KMS-11 (cell line): Measurements from ENCODE around the gene LINC01488.

Source experiments
- H2AFZ ChIP-seq: fragments of 200-600 bp; sonication (generic); 2 replicates; pipeline ENCODE4 v1.6.1; 2016; ENCODE audit warnings: antibody characterized with exemption, mixed run types, low read depth
- H3K27ac ChIP-seq: fragments of 200-600 bp; sonication (generic); 2 replicates; pipeline ENCODE4 v1.6.1; 2016; ENCODE audit warnings: mild to moderate bottlenecking, mixed run types
- H3K27me3 ChIP-seq: fragments of 200-600 bp; sonication (generic); 2 replicates; pipeline ENCODE4 v1.6.1; 2017; ENCODE audit warnings: mild to moderate bottlenecking, low read depth, mixed run types, moderate library complexity; ENCODE audit not compliant: insufficient read depth
- H3K36me3 ChIP-seq: fragments of 200-600 bp; sonication (generic); 2 replicates; pipeline ENCODE4 v1.6.1; 2017; ENCODE audit warnings: mild to moderate bottlenecking, mixed run types; ENCODE audit not compliant: insufficient read depth
- H3K4me1 ChIP-seq: fragments of 200-600 bp; sonication (generic); 2 replicates; pipeline ENCODE4 v1.6.1; 2016; ENCODE audit warnings: mild to moderate bottlenecking, low read depth, mixed run types; ENCODE audit not compliant: poor library complexity, severe bottlenecking
- H3K4me2 ChIP-seq: fragments of 200-600 bp; sonication (generic); 2 replicates; pipeline ENCODE4 v1.7.0; 2016; ENCODE audit warnings: mild to moderate bottlenecking, mixed run types
- H3K4me3 ChIP-seq: fragments of 200-600 bp; sonication (generic); IDR thresholded peaks from 2 replicates; pipeline ENCODE4 v1.6.1; 2017; ENCODE audit warnings: low read depth, low read length, mixed read lengths; ENCODE audit not compliant: insufficient read depth
- H3K79me2 ChIP-seq: fragments of 200-600 bp; sonication (generic); 2 replicates; pipeline ENCODE4 v1.6.1; 2016; ENCODE audit warnings: low read depth, mixed run types; ENCODE audit not compliant: insufficient read depth
- H3K9ac ChIP-seq: fragments of 200-600 bp; sonication (generic); 2 replicates; pipeline ENCODE4 v1.6.1; 2016; ENCODE audit warnings: mild to moderate bottlenecking, mixed run types
- H4K20me1 ChIP-seq: fragments of 200-600 bp; sonication (generic); 2 replicates; pipeline ENCODE4 v1.6.1; 2016; ENCODE audit warnings: mild to moderate bottlenecking, mixed run types; ENCODE audit not compliant: insufficient read depth
- TF ChIP-seq, protein P1 (sequence below): fragments of 200-600 bp; sonication (generic); conservative IDR thresholded peaks from 2 replicates; pipeline ENCODE4 v1.6.1; 2017; ENCODE audit warnings: low read depth, mild to moderate bottlenecking, antibody characterized with exemption, low read length, moderate library complexity, mixed read lengths

The LINC01488 gene

DNA sequence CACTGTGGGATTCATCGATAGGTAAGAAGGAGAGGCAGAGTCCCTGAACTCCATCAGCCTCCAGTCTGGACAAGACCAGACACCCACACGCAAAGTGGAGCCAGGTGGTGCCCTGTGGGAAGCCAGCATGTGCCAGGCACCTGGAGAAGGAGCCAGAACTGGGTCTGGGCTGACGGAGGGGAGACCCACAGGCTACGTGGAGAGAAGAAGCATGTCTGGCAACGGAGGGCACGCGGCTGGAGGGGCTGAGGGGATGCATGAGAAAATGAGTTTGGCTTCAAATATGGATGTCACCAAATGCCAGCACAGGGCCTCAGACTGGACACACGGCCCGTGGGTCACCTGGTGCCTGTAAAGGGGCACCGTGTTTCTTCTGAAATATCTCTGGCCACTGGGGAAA lies 55.7 kb downstream of the LINC01488 start:
- TF ChIP-seq, protein P1, sequence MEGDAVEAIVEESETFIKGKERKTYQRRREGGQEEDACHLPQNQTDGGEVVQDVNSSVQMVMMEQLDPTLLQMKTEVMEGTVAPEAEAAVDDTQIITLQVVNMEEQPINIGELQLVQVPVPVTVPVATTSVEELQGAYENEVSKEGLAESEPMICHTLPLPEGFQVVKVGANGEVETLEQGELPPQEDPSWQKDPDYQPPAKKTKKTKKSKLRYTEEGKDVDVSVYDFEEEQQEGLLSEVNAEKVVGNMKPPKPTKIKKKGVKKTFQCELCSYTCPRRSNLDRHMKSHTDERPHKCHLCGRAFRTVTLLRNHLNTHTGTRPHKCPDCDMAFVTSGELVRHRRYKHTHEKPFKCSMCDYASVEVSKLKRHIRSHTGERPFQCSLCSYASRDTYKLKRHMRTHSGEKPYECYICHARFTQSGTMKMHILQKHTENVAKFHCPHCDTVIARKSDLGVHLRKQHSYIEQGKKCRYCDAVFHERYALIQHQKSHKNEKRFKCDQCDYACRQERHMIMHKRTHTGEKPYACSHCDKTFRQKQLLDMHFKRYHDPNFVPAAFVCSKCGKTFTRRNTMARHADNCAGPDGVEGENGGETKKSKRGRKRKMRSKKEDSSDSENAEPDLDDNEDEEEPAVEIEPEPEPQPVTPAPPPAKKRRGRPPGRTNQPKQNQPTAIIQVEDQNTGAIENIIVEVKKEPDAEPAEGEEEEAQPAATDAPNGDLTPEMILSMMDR: no peak
- Histone ChIP-seq H3K4me2 (no peak overlapping the region), H3K27me3 (no peaks in the 10 kb centered on the region; the same call in 1 of the 2 replicates)

DNA sequence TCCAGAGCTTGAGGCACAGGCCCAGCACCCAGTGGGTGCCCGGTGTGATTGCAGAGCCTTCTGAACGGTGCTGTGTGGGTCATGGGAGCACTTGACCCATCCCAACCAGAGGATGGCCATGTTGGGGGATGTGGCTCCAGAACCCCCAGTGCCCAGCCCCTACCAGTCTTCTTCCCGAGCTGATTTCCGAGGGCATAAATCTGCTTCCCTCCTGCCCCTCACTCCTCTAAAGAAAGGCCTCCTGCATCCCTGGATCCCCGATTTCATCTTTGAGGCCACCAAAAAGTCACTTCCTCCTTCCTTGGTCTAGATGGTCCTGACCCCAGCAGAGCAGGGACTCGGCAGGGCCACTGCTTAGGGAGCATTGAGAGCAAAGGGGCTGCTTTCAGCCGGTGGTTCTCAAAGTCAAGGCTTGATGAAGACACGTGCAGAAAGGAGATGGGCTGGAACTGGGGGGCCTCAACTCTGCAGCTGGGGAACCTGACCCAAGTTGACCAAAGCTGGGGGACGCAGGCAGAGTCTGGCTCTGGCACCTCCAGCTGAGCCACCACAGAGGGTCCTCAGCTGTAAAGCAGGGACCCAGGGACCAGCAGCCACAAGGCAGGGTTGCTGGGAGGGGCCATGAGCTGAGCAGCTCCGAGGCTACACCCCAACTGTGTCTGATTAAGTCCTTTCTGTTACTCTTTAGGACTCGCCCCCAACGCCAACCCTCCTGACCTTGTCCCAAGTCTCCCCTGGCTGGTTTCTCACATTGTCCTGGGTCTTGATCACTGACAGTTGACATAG lies 56.6 kb downstream of the LINC01488 start:
- H3K4me3 ChIP-seq: no peak overlapping the region
- H4K20me1 ChIP-seq: no peaks in the 10 kb centered on the region
- H3K79me2 ChIP-seq: no peaks in the 10 kb centered on the region
- H3K9ac ChIP-seq: no peak overlapping the region
- H3K27ac ChIP-seq: no peak overlapping the region
- TF ChIP-seq, protein P1: no peak
- no peaks in the 10 kb centered on the region for H3K36me3 ChIP-seq
- no peak overlapping the region for H3K4me2 ChIP-seq
- H2AFZ ChIP-seq: no peak overlapping the region
- no peaks in the 10 kb centered on the region for H3K4me1 ChIP-seq
- no peaks in the 10 kb centered on the region; the same call in 1 of the 2 replicates for H3K27me3 ChIP-seq

More for the DNA sequence above, 55.7 kb downstream of the LINC01488 start:
- Histone ChIP-seq H2AFZ (no peak overlapping the region), H3K79me2 (no peaks in the 10 kb centered on the region), H3K36me3 (no peaks in the 10 kb centered on the region), H3K4me1 (no peaks in the 10 kb centered on the region), H3K9ac (no peak overlapping the region), H4K20me1 (no peaks in the 10 kb centered on the region), H3K27ac (no peak overlapping the region), H3K4me3 (no peak overlapping the region)

DNA sequence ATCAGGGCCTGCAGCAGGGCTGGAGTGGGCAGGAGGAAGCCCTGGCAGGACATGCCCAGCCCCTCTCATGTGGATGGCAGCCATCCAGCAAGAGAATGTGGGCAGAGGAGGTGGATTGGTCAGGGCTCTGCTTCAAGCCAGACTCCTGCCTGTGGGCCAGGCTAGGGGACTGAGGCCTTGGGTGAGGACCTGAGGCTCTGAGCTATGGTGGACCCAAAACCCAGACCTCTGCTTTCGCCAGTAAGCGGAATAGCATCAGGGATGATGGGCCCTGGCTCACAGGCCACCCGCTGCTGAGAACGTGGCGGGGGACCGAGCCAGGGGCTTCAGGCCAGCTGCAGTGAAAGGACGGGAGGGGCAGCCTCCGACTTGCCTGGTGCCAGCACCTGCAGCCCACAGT lies 57.4 kb downstream of the LINC01488 start:
- Histone ChIP-seq H3K79me2 (no peaks in the 10 kb centered on the region), H2AFZ (no peak overlapping the region), H3K27ac (no peak overlapping the region), H4K20me1 (no peaks in the 10 kb centered on the region), H3K4me3 (no peak overlapping the region), H3K9ac (no peak overlapping the region), H3K4me1 (no peaks in the 10 kb centered on the region), H3K36me3 (no peaks in the 10 kb centered on the region), H3K27me3 (no peaks in the 10 kb centered on the region; the same call in 1 of the 2 replicates), H3K4me2 (no peak overlapping the region)
- TF ChIP-seq, protein P1: no peak

DNA sequence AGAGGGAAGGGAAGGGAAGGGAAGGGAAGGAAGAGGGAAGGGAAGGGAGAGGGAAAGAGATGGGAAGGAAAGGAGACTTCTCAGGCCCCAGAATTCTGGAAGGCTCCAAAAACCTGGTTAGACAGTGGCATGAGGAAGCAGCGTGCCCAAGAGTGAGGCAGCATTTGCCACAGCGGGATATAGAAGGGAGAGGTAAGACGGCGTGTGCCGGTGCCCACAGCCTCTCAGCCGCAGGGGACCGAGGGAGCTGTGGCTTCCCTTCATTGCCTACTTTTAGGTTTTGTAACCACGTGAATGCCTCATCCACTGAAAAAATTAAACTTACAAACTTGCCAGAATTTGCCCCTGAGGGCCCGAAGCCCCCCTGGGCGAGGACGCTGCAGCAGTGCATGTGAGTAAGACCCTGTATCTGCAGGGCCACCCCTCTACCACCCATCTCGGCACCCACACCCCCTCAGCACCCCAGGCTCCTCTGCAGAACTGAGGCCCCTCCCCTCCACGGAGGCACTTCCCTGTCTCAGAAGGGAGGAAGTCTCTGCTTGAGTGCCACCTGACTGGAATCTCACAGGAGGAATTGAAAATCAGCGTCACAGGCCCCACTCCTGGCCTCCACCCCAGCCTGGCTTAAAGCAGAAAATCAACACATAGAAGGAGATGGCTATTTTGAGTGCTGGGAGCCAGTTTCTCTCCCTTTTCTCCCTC lies 58.1 kb downstream of the LINC01488 start:
- H3K4me1 ChIP-seq: no peaks in the 10 kb centered on the region
- TF ChIP-seq, protein P1: no peak
- no peak overlapping the region for H3K9ac ChIP-seq

More for the DNA sequence above, 58.1 kb downstream of the LINC01488 start:
- Histone ChIP-seq H3K4me2 (no peak overlapping the region), H3K4me3 (no peak overlapping the region), H4K20me1 (no peaks in the 10 kb centered on the region), H3K79me2 (no peaks in the 10 kb centered on the region), H3K27ac (no peak overlapping the region), H2AFZ (no peak overlapping the region), H3K27me3 (peaks cover 4% of the 10 kb centered on the region; the same call in 1 of the 2 replicates), H3K36me3 (no peaks in the 10 kb centered on the region)
